ENCODE data around the gene KRT74. TPM values are rescaled to one million over a fixed set of nuclear protein-coding genes. Genes with fewer than 3 reads are reported as not detected.
A peak's percentile ranks its signal among the peaks of the same experiment; 100 is the strongest.

The KRT74 gene
- total and polyA plus RNA-seq, 2 donors from 2014 or later = not detected

DNA sequence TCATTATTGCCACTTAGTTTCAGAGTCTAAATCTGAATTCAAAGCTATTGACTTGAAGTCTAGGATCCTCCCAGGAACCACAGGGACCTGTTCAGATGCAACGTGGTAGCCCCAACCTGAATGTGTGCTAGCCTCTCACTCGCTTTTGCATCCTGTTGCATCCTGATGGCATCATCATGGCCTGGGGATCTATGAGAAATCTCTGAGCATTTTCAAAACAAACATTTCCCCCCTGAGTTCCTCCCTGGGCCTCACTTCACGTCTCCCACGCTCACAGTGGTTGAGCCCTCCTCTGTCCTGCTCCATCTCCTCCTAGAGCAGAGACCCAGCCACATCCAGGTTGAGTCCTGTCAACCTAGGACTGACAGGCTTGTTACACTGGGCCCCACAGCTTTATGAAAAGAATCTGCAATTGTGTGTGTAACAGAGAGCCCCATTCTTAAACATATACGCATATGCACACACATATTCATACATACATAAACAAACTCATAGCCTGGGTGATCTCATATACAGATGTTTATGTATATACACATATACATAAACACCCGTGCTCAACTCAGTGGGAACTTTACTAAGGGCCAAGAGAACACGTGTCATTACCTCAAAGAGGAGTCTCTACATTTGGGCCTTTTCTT lies 33.1 kb upstream of the KRT74 start:
- intact Hi-C loops (cut with DNase I) = no loop called here
- Histone ChIP-seq H3K9me3 (ENCODE audit: control insufficient read depth in 2 of 3, insufficient read depth in 1 of 3, low read length in 3 of 3) (no peaks in the 10 kb centered on the region), H3K4me3 (ENCODE audit: low read length in 3 of 3) (no peak overlapping the region), H3K36me3 (ENCODE audit: control insufficient read depth in 2 of 3, insufficient read depth in 3 of 3, low read length in 3 of 3) (no peaks in the 10 kb centered on the region), H3K27me3 (ENCODE audit: control insufficient read depth, insufficient read depth, low read length) (peaks cover 8% of the 10 kb centered on the region), H3K27ac (ENCODE audit: low read depth in 2 of 2, low read length in 2 of 2) (no peak overlapping the region), H3K4me1 (ENCODE audit: control insufficient read depth in 2 of 3, insufficient read depth in 2 of 3, low read depth in 1 of 3, low read length in 3 of 3) (no peaks in the 10 kb centered on the region), H3K9ac (ENCODE audit: low read length in 3 of 3) (no peak overlapping the region)
- TF ChIP-seq, protein P1, sequence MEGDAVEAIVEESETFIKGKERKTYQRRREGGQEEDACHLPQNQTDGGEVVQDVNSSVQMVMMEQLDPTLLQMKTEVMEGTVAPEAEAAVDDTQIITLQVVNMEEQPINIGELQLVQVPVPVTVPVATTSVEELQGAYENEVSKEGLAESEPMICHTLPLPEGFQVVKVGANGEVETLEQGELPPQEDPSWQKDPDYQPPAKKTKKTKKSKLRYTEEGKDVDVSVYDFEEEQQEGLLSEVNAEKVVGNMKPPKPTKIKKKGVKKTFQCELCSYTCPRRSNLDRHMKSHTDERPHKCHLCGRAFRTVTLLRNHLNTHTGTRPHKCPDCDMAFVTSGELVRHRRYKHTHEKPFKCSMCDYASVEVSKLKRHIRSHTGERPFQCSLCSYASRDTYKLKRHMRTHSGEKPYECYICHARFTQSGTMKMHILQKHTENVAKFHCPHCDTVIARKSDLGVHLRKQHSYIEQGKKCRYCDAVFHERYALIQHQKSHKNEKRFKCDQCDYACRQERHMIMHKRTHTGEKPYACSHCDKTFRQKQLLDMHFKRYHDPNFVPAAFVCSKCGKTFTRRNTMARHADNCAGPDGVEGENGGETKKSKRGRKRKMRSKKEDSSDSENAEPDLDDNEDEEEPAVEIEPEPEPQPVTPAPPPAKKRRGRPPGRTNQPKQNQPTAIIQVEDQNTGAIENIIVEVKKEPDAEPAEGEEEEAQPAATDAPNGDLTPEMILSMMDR (IDR thresholded peaks at IDR 0.05; ENCODE audit: borderline replicate concordance, extremely low read depth, insufficient read depth) = no peak
- no peak for FAIRE-seq
- DNase-seq = peak in 1 of 5 donors; percentile 2

DNA sequence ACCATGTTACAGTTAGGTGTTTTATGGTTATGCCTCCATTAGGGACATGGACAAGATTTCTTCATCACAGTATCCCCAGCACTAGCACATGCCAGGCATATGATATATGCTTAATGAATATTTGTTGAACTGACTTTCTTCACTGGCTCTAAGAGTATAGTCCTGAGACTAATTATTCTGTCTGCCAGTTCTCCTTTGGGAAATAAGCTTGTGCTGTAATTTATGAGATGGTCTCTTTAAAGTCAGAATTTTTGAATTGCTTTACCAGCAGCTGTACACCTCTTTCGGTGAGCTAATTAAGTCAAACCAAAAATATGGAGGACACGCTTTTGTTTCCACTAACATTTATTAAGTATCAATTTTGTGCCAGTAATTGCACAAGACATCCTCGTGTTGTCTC lies 32.5 kb upstream of the KRT74 start:
- intact Hi-C loops (cut with DNase I) = no loop called here
- H3K4me1 ChIP-seq (ENCODE audit: control insufficient read depth in 2 of 3, insufficient read depth in 2 of 3, low read depth in 1 of 3, low read length in 3 of 3) = no peaks in the 10 kb centered on the region
- no peak overlapping the region for H3K27ac ChIP-seq (ENCODE audit: low read depth in 2 of 2, low read length in 2 of 2)
- FAIRE-seq (no peak), DNase-seq (no peak)
- H3K27me3 ChIP-seq (ENCODE audit: control insufficient read depth, insufficient read depth, low read length) = peaks cover 11% of the 10 kb centered on the region
- H3K36me3 ChIP-seq (ENCODE audit: control insufficient read depth in 2 of 3, insufficient read depth in 3 of 3, low read length in 3 of 3) = no peaks in the 10 kb centered on the region
- TF ChIP-seq, protein P1 (IDR thresholded peaks at IDR 0.05; ENCODE audit: borderline replicate concordance, extremely low read depth, insufficient read depth) = no peak
- no peak overlapping the region for H3K4me3 ChIP-seq (ENCODE audit: low read length in 3 of 3)
- no peak overlapping the region for H3K9ac ChIP-seq (ENCODE audit: low read length in 3 of 3)
- H3K9me3 ChIP-seq (ENCODE audit: control insufficient read depth in 2 of 3, insufficient read depth in 1 of 3, low read length in 3 of 3) = no peaks in the 10 kb centered on the region

DNA sequence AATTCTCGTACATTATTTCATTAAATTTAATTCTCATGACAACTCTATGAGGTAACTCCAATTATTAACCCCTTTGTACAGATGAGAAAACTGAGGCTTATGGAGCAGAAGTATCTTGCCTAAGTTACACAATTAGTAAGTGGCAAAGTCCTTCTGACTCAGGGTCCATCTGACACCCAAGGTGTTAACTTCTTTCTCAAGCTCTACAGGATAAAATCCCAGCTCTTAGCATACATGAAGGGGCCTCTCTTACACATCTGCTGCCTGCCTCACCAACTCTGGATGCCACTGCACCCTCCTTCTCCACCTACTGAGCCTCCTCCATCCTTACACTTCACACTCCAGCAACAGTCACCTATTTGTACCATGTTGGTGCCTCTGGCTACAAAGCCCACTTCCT lies 31.9 kb upstream of the KRT74 start:
- Histone ChIP-seq H3K36me3 (ENCODE audit: control insufficient read depth in 2 of 3, insufficient read depth in 3 of 3, low read length in 3 of 3) (no peaks in the 10 kb centered on the region), H3K27ac (ENCODE audit: low read depth in 2 of 2, low read length in 2 of 2) (no peak overlapping the region), H3K9ac (ENCODE audit: low read length in 3 of 3) (no peak overlapping the region), H3K9me3 (ENCODE audit: control insufficient read depth in 2 of 3, insufficient read depth in 1 of 3, low read length in 3 of 3) (no peaks in the 10 kb centered on the region), H3K27me3 (ENCODE audit: control insufficient read depth, insufficient read depth, low read length) (peaks cover 16% of the 10 kb centered on the region), H3K4me3 (ENCODE audit: low read length in 3 of 3) (no peak overlapping the region), H3K4me1 (ENCODE audit: control insufficient read depth in 2 of 3, insufficient read depth in 2 of 3, low read depth in 1 of 3, low read length in 3 of 3) (no peaks in the 10 kb centered on the region)
- TF ChIP-seq, protein P1 (IDR thresholded peaks at IDR 0.05; ENCODE audit: borderline replicate concordance, extremely low read depth, insufficient read depth) = no peak
- DNase-seq = no peak
- intact Hi-C loops (cut with DNase I) = no loop called here
- no peak for FAIRE-seq

DNA sequence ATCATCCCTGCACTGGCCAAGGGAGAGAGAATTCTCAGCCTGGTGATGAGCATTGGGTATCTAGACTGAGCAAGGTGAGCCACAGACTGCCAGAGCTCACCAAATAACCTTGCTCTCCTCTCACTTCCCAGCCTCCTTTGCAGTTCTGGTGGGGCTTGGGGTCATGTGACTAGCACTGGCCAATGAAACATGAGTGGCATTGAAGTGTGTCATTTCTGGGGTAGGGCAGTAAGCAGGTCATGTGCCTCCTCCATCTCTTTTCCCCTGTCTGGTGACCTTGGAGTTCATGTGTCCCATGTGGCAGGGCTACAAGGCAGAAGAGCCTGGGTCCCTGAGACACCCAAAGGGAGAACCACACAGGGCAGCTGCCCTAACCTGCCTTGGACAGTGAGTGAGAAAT lies 31.2 kb upstream of the KRT74 start:
- no peaks in the 10 kb centered on the region for H3K9me3 ChIP-seq (ENCODE audit: control insufficient read depth in 2 of 3, insufficient read depth in 1 of 3, low read length in 3 of 3)
- TF ChIP-seq, protein P1 (IDR thresholded peaks at IDR 0.05; ENCODE audit: borderline replicate concordance, extremely low read depth, insufficient read depth) = no peak
- no peaks in the 10 kb centered on the region for H3K36me3 ChIP-seq (ENCODE audit: control insufficient read depth in 2 of 3, insufficient read depth in 3 of 3, low read length in 3 of 3)
- H3K27ac ChIP-seq (ENCODE audit: low read depth in 2 of 2, low read length in 2 of 2) = no peak overlapping the region
- H3K4me3 ChIP-seq (ENCODE audit: low read length in 3 of 3) = no peak overlapping the region
- DNase-seq (peak in 2 of 5 donors; percentile 6 to 11), FAIRE-seq (no peak)
- H3K4me1 ChIP-seq (ENCODE audit: control insufficient read depth in 2 of 3, insufficient read depth in 2 of 3, low read depth in 1 of 3, low read length in 3 of 3) = no peaks in the 10 kb centered on the region
- no peak overlapping the region for H3K9ac ChIP-seq (ENCODE audit: low read length in 3 of 3)
- intact Hi-C loops (cut with DNase I) = no loop called here
- H3K27me3 ChIP-seq (ENCODE audit: control insufficient read depth, insufficient read depth, low read length) = peaks cover 22% of the 10 kb centered on the region
